ENCODE results near the gene FKBP3.

The FKBP3 gene

DNA sequence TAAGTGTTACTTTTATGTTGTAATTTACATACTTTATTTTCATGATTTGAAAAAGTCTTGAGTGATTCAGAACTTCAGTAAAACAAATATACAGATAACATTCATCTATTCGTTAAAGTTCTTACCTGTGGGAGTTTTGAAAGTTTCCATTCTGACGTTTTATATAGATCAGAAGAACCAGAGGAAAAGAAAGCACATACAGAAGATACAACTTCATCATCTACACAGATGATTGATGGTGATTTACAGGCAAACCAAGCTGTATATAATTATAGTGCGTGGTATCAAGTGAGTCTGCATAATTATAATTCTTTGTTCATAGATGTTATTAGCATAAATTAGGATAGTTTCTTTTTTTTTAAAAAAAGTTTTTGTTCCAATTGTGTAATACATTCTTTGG lies 20.0 kb downstream of the FKBP3 start:
- DNase-seq (ENCODE audit: insufficient read length, low spot score) (no peak), FAIRE-seq (no peak)
- TF ChIP-seq, protein P1, sequence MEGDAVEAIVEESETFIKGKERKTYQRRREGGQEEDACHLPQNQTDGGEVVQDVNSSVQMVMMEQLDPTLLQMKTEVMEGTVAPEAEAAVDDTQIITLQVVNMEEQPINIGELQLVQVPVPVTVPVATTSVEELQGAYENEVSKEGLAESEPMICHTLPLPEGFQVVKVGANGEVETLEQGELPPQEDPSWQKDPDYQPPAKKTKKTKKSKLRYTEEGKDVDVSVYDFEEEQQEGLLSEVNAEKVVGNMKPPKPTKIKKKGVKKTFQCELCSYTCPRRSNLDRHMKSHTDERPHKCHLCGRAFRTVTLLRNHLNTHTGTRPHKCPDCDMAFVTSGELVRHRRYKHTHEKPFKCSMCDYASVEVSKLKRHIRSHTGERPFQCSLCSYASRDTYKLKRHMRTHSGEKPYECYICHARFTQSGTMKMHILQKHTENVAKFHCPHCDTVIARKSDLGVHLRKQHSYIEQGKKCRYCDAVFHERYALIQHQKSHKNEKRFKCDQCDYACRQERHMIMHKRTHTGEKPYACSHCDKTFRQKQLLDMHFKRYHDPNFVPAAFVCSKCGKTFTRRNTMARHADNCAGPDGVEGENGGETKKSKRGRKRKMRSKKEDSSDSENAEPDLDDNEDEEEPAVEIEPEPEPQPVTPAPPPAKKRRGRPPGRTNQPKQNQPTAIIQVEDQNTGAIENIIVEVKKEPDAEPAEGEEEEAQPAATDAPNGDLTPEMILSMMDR (IDR thresholded peaks at IDR 0.05; ENCODE audit: insufficient read depth, missing control alignments): no peak

DNA sequence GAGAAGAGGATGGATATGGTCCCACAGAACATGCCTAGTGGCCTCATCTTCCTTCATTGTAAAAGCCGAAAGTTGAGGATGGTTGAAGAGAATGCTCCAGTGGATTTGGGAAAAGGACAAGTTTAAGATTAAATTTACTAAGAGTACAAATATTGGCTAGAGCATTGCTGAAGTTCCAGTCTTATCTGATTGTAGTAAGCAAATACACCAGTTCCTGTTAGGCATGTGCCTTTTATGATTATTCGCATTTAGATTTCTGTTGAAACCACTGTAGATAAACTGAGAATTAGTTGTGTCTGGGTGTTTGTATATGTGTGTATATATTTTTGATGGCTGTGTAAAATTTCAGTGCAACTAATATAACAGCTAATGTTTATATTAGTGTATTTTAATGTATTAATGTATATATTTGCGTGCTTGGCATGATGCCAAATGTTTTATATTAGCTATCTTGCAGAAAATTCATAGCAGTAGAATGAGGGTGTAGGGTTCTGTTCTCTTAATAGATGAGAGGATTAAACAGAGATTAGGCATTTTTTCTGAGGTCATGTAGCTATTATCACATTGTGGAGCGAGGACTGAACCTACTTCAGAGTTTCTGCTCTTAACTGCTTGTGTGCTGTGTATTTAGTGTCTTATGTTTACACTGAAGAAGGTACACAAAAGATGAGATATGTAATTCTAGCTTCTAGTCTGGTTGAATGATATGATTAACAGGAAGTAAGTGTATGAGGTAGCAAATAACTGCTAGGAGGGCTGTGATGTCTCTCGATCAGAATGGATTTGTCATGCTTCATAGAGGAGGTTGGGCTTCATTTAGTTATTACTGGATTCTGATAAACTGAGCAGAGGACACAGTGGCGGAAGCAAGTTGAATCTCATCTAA lies 21.1 kb downstream of the FKBP3 start:
- TF ChIP-seq, protein P1 (IDR thresholded peaks at IDR 0.05; ENCODE audit: insufficient read depth, missing control alignments): no peak
- no peak for DNase-seq (ENCODE audit: insufficient read length, low spot score)
- FAIRE-seq: peak; percentile 82

DNA sequence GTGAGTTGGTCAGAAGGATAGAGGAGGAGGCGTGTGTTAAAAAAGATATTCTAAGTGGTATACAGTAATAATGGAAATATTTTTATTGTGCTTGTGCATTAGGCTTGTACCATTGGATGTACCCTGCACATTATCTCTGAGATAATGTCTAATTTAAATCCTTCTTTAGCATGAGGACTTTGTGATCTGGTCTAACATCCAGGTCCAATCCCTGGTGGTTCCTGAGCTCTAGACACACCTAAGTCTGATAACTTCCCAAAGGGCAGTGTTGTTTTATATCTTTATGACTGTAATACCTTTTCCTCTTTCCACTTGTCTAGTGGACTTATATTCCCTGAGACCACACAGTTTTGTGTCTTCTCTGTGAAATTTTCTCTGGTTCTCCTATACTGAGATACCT lies 29.7 kb downstream of the FKBP3 start:
- FAIRE-seq (no peak), DNase-seq (ENCODE audit: insufficient read length, low spot score) (no peak)
- TF ChIP-seq, protein P1 (IDR thresholded peaks at IDR 0.05; ENCODE audit: insufficient read depth, missing control alignments): no peak

DNA sequence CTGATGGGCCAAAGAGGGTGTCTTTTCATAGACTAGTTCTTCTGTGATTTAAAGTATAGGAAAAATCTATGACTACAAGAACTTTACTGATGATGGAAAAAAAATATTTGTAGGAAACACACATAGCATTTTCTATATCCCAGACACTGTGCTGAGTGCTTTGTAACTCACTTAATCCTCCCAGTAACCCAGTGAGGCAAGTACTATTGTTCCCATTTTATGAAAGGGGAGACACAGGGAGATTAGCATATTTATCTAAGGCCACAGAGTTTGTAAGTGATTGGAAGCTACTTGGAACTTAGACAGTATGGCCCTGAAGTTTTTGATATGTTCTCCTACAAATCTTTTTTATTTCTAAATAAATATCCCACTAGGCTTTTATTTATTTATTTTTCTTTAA lies 30.5 kb downstream of the FKBP3 start:
- no peak for FAIRE-seq
- DNase-seq (ENCODE audit: insufficient read length, low spot score): no peak
- TF ChIP-seq, protein P1 (IDR thresholded peaks at IDR 0.05; ENCODE audit: insufficient read depth, missing control alignments): no peak

DNA sequence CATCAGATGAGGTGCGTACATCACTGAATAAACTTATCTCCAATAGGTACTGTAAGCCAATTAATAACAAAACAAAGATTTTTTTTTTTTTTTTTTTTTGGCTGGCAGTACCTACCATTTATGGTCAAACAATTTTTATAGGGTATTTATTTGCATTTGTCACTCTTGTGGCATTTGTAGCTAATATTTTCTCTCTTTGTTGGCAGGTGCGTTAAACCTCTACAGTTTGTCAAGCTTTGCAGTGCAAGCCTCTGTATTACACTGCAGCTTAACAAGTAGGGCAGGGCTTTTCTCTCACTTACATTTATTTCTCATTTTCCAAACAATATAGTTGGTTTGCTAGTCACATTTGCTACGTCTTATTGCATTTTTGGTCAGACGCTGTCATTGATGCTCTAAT lies 38.1 kb downstream of the FKBP3 start:
- TF ChIP-seq, protein P1 (IDR thresholded peaks at IDR 0.05; ENCODE audit: insufficient read depth, missing control alignments): no peak
- no peak for FAIRE-seq

DNA sequence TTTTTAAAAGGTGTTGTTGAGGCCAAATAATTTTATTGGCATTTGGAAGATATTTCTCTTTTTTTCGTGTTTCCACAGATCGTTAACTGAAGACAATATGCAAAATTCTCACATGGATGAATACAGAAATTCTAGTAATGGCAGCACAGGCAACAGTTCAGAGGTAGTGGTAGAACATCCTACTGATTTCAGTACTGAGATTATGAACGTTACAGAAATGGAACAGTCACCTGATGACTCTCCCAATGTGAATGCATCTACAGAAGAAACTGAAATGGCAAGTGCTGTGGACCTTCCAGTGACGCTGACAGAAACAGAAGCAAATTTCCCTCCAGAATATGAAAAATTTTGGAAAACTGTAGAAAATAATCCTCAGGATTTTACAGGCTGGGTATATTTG lies 39.1 kb downstream of the FKBP3 start:
- TF ChIP-seq, protein P1 (IDR thresholded peaks at IDR 0.05; ENCODE audit: insufficient read depth, missing control alignments): no peak
- DNase-seq (ENCODE audit: insufficient read length, low spot score) (no peak), FAIRE-seq (no peak)

More for the DNA sequence above, 38.1 kb downstream of the FKBP3 start:
- no peak for DNase-seq (ENCODE audit: insufficient read length, low spot score)

DNA sequence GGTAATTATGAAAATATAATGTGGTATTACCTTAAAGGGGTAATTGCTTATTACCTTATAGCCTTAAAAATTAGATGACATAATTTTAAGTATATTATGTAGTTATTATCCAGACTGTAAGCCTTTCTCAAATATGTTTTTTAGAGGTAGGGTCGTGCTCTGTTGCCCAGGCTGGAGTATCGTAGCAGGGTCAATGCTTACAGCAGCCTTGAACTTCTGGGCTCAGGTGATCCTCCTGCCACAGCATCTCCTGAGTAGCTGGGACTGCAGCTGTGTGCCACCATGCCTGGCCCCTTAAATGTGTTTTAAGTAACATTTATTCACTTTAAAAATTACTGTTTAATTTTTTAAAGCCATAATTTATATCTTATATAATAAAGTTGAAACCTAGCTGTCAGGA lies 40.0 kb downstream of the FKBP3 start:
- FAIRE-seq (no peak), DNase-seq (ENCODE audit: insufficient read length, low spot score) (no peak)
- TF ChIP-seq, protein P1 (IDR thresholded peaks at IDR 0.05; ENCODE audit: insufficient read depth, missing control alignments): no peak
